H1 (cell line): ENCODE data around the gene SEZ6. TPM values are rescaled to one million over a fixed set of nuclear protein-coding genes. Genes with fewer than 3 reads are reported as not detected.

Experiments used
- CTCF ChIA-PET: fragments of 300-600 bp; sonication (Branson Sonifier 250); formaldehyde crosslinking; loops from one replicate; lab custom pipeline; 2021; ENCODE audit not compliant: partially characterized antibody; lab: Charles Lee
- POLR2A ChIA-PET: fragments of 300-600 bp; sonication (Branson Sonifier 250); formaldehyde crosslinking; loops from one replicate; lab custom pipeline; 2021; ENCODE audit warnings: inconsistent platforms; ENCODE audit not compliant: partially characterized antibody; lab: Charles Lee
- DNase-seq, 2 experiments: peaks; one replicate each; pipeline versions ENCODE4 v3.0.0 to v3.0.0-alpha.2; 2010 to 2022; ENCODE audit warnings: low spot score in 2 of 2, low read depth in 1 of 2, mixed read lengths in 1 of 2
- FAIRE-seq: peaks from 2 replicates; lab custom pipeline; 2011; peaks lifted over from hg19 to GRCh38; lab: Jason Lieb, UNC
- H2AFZ ChIP-seq: 2 replicates; pipeline ENCODE4 v1.8.1; 2012; ENCODE audit warnings: low read length, inconsistent platforms
- H2AK5ac ChIP-seq: 2 replicates; pipeline ENCODE4 v1.6.1; 2013; ENCODE audit warnings: low read depth, low read length
- H2BK120ac ChIP-seq: replicated peaks from 2 replicates; pipeline ENCODE3; 2013; ENCODE audit warnings: low read depth, low read length, inconsistent platforms
- H2BK12ac ChIP-seq: 2 replicates; pipeline ENCODE4 v1.6.1; 2013; ENCODE audit warnings: low read depth, low read length
- H2BK15ac ChIP-seq: 2 replicates; pipeline ENCODE4 v1.6.1; 2013; ENCODE audit warnings: low read length
- H2BK20ac ChIP-seq: 2 replicates; pipeline ENCODE4 v1.6.1; 2013; ENCODE audit warnings: low read length
- H2BK5ac ChIP-seq: 2 replicates; pipeline ENCODE4 v1.6.1; 2013; ENCODE audit warnings: low read depth, low read length
- H3K14ac ChIP-seq: 2 replicates; pipeline ENCODE4 v1.6.1; 2013; ENCODE audit warnings: inconsistent platforms; ENCODE audit not compliant: insufficient read length
- H3K18ac ChIP-seq: 2 replicates; pipeline ENCODE4 v1.6.1; 2013; ENCODE audit warnings: low read length; ENCODE audit errors: extremely low read depth
- H3K23ac ChIP-seq: 2 replicates; pipeline ENCODE4 v1.6.1; 2013; ENCODE audit warnings: inconsistent platforms; ENCODE audit not compliant: insufficient read length
- H3K23me2 ChIP-seq: 2 replicates; pipeline ENCODE4 v1.6.1; 2013; ENCODE audit warnings: low read depth, low read length
- H3K27ac ChIP-seq: 2 replicates; pipeline ENCODE4 v1.6.1; 2011; ENCODE audit warnings: low read depth, low read length, inconsistent platforms
- H3K27me3 ChIP-seq, 4 experiments: replicated peaks in 1 of 4; 1 replicate in 1 of 4; 2 replicates in 3 of 4; pipeline versions ENCODE4 v1.6.1 to v1.8.1; 2011 to 2013; ENCODE audit warnings: low read length in 3 of 4, mild to moderate bottlenecking in 3 of 4, inconsistent platforms in 2 of 4, mixed read lengths in 2 of 4, moderate library complexity in 1 of 4; ENCODE audit not compliant: control insufficient read depth in 3 of 4, insufficient read depth in 3 of 4; ENCODE audit errors: extremely low read depth in 1 of 4
- H3K36me3 ChIP-seq, 4 experiments: 2 replicates each; pipeline versions ENCODE4 v1.6.1 to v1.8.1; 2011 to 2013; ENCODE audit warnings: mild to moderate bottlenecking in 4 of 4, low read length in 3 of 4, moderate library complexity in 2 of 4, control low read depth in 1 of 4, inconsistent platforms in 1 of 4; ENCODE audit not compliant: insufficient read depth in 4 of 4, control insufficient read depth in 2 of 4
- H3K4ac ChIP-seq: replicated peaks from 2 replicates; pipeline ENCODE3; 2013; ENCODE audit warnings: low read length, low read depth, mixed read lengths, inconsistent platforms; ENCODE audit not compliant: insufficient read length
- H3K4me1 ChIP-seq, 4 experiments: replicated peaks in 1 of 4; 1 replicate in 1 of 4; 2 replicates in 3 of 4; pipeline versions ENCODE4 v1.6.1 to v1.8.1; 2011 to 2013; ENCODE audit warnings: low read length in 3 of 4, inconsistent platforms in 2 of 4, mixed read lengths in 1 of 4; ENCODE audit not compliant: insufficient read depth in 4 of 4, control insufficient read depth in 3 of 4
- H3K4me2 ChIP-seq, 2 experiments: 2 replicates each; pipeline versions ENCODE4 v1.6.1 to v1.8.1; 2011 to 2013; ENCODE audit warnings: low read depth in 2 of 2, low read length in 2 of 2, control low read depth in 1 of 2, inconsistent platforms in 1 of 2, mild to moderate bottlenecking in 1 of 2; ENCODE audit not compliant: insufficient read depth in 1 of 2
- H3K4me3 ChIP-seq, 4 experiments: fragments of 200-600, 300-600 bp in 1 of 4; sonication (generic), shearing (Covaris generic), sonication (Bioruptor Twin) in 1 of 4; 2 replicates each; pipeline versions ENCODE4 v1.5.1 to v1.8.1; 2011 to 2016; ENCODE audit warnings: low read length in 4 of 4, low read depth in 3 of 4, control low read depth in 2 of 4, inconsistent platforms in 2 of 4, mild to moderate bottlenecking in 2 of 4, mixed read lengths in 1 of 4, moderate library complexity in 1 of 4; ENCODE audit not compliant: insufficient read depth in 2 of 4; ENCODE audit errors: extremely low read depth in 1 of 4
- H3K56ac ChIP-seq: replicated peaks from 2 replicates; pipeline ENCODE3; 2013; ENCODE audit warnings: low read depth, mild to moderate bottlenecking, mixed read lengths, low read length, inconsistent platforms; ENCODE audit not compliant: insufficient read length
- H3K79me1 ChIP-seq: 2 replicates; pipeline ENCODE4 v1.6.1; 2013; ENCODE audit warnings: low read depth, low read length, control low read depth
- H3K79me2 ChIP-seq, 2 experiments: 2 replicates each; pipeline versions ENCODE4 v1.6.1 to v1.8.1; 2012 to 2013; ENCODE audit warnings: low read length in 2 of 2, mild to moderate bottlenecking in 2 of 2, inconsistent platforms in 1 of 2; ENCODE audit not compliant: insufficient read depth in 2 of 2, control insufficient read depth in 1 of 2
- H3K9ac ChIP-seq, 4 experiments: replicated peaks in 1 of 4; 1 replicate in 1 of 4; 2 replicates in 3 of 4; pipeline versions ENCODE4 v1.6.1 to v1.8.1; 2011 to 2013; ENCODE audit warnings: low read depth in 3 of 4, low read length in 3 of 4, control low read depth in 2 of 4, mild to moderate bottlenecking in 2 of 4, moderate library complexity in 2 of 4, inconsistent platforms in 1 of 4; ENCODE audit errors: extremely low read depth in 1 of 4
- H3K9me3 ChIP-seq, 2 experiments: 2 replicates each; pipeline versions ENCODE4 v1.6.1 to v1.8.1; 2012 to 2013; ENCODE audit warnings: mild to moderate bottlenecking in 2 of 2, moderate library complexity in 2 of 2, control low read depth in 1 of 2, inconsistent platforms in 1 of 2, low read depth in 1 of 2, low read length in 1 of 2, mixed read lengths in 1 of 2; ENCODE audit not compliant: insufficient read depth in 2 of 2
- H4K20me1 ChIP-seq, 2 experiments: replicated peaks in 1 of 2; 2 replicates each; pipeline versions ENCODE3 to v1.8.1; 2011 to 2013; ENCODE audit warnings: inconsistent platforms in 2 of 2, low read length in 2 of 2, mild to moderate bottlenecking in 1 of 2; ENCODE audit not compliant: insufficient read depth in 2 of 2, control insufficient read depth in 1 of 2
- H4K5ac ChIP-seq: 2 replicates; pipeline ENCODE4 v1.6.1; 2013; ENCODE audit warnings: low read length, low read depth, mixed read lengths, inconsistent platforms; ENCODE audit not compliant: insufficient read length
- H4K8ac ChIP-seq: 2 replicates; pipeline ENCODE4 v1.8.0; 2013; ENCODE audit warnings: mild to moderate bottlenecking, moderate library complexity, low read length, inconsistent platforms; ENCODE audit not compliant: insufficient read depth; ENCODE audit errors: extremely low read depth
- H4K91ac ChIP-seq: replicated peaks from 2 replicates; pipeline ENCODE3; 2013; ENCODE audit warnings: low read length, mixed read lengths, inconsistent platforms; ENCODE audit not compliant: insufficient read length
- CBX5 ChIP-seq: fragments of 300-800, 300-1000 bp; sonication (generic); IDR thresholded peaks from 2 replicates; pipeline ENCODE4 v1.7.1; 2016; ENCODE audit warnings: antibody characterized with exemption, low read length, low read depth
- EGR1 ChIP-seq: IDR thresholded peaks from 2 replicates; pipeline ENCODE4 v1.6.1; 2011; ENCODE audit warnings: low read depth, low read length, borderline replicate concordance
- EP300 ChIP-seq, 2 experiments: IDR thresholded peaks; 1 replicate in 1 of 2; 2 replicates in 1 of 2; pipeline ENCODE4 v1.6.1; 2011 to 2012; ENCODE audit warnings: low read depth in 2 of 2, low read length in 2 of 2, mild to moderate bottlenecking in 2 of 2, borderline replicate concordance in 1 of 2, inconsistent platforms in 1 of 2, moderate library complexity in 1 of 2
- HDAC2 ChIP-seq, 2 experiments: fragments of 300-600 bp in 1 of 2; sonication (generic) in 1 of 2; IDR thresholded peaks; 2 replicates each; pipeline ENCODE4 v1.6.1; 2011 to 2012; ENCODE audit warnings: low read depth in 2 of 2, low read length in 2 of 2, mild to moderate bottlenecking in 2 of 2, moderate library complexity in 2 of 2, borderline replicate concordance in 1 of 2, inconsistent platforms in 1 of 2
- JUND ChIP-seq: IDR thresholded peaks from 2 replicates; pipeline ENCODE4 v1.6.1; 2011; ENCODE audit warnings: mild to moderate bottlenecking, improper control_type of control experiment, low read length
- MAFK ChIP-seq: IDR thresholded peaks from 2 replicates; pipeline ENCODE4 v1.6.1; 2012; ENCODE audit warnings: low read depth, mild to moderate bottlenecking, improper control_type of control experiment, low read length
- POLR2A ChIP-seq, 2 experiments: IDR thresholded peaks; 1 replicate in 1 of 2; 2 replicates in 1 of 2; pipeline ENCODE4 v1.6.1; 2011; ENCODE audit warnings: low read depth in 2 of 2, low read length in 2 of 2, mild to moderate bottlenecking in 2 of 2; ENCODE audit errors: control extremely low read depth in 1 of 2
- POLR2AphosphoS5 ChIP-seq: IDR thresholded peaks from 2 replicates; pipeline ENCODE4 v1.6.1; 2011; ENCODE audit warnings: low read depth, low read length
- SIRT6 ChIP-seq: IDR thresholded peaks from one replicate; pipeline ENCODE4 v1.7.1; 2012; ENCODE audit warnings: low read length, inconsistent platforms
- TAF1 ChIP-seq: IDR thresholded peaks from 2 replicates; pipeline ENCODE4 v1.6.1; 2011; ENCODE audit warnings: mild to moderate bottlenecking, low read depth, low read length
- WGBS, 2 experiments: shearing (Covaris generic) in 1 of 2; methylation state at CpG; one replicate each; pipeline versions ENCODE4 v1.1.6 to v1.1.7; 2013 to 2015; ENCODE audit warnings: low lambda C conversion rate in 2 of 2, mixed read lengths in 2 of 2, inconsistent platforms in 1 of 2, low coverage in 1 of 2, missing lambda C conversion rate in 1 of 2; ENCODE audit not compliant: insufficient replicate concordance in 2 of 2, insufficient coverage in 1 of 2, insufficient read length in 1 of 2; ENCODE audit errors: extremely low coverage in 1 of 2, missing lambda C conversion rate in 1 of 2; 5-methylcytosine and 5-hydroxymethylcytosine counted together
- polyA plus RNA-seq, 7 experiments: library from polyadenylated mRNA; depleted of rRNA in 3 of 7; stranded (reverse) in 5 of 7; unstranded in 2 of 7; fragments of >200 nt in 5 of 7; fragments of 200-250 nt in 2 of 7; gene quantifications; 1 replicate in 5 of 7; 2 replicates in 1 of 7; 4 replicates in 1 of 7; pipeline versions ENCODE4 v1.2.1 to v1.2.3, GENCODE V29; 2011 to 2013; ENCODE audit warnings: missing spikeins in 2 of 7, mixed read lengths in 2 of 7
- total RNA-seq: library from RNA; stranded (reverse); fragmentation: NEBNext Ultra II Directional; extraction: Animal tissue kit (Norgen Biotek cat#: 25700); gene quantifications from 2 replicates; pipeline ENCODE4 v1.2.1, GENCODE V29; 2021

SEZ6 gene
- total and polyA plus RNA-seq, 2 of the 8 experiments (the other 6 are each of a cell fraction or from before 2014, with no cell fraction given), result 6.9 to 16.1 TPM

DNA sequence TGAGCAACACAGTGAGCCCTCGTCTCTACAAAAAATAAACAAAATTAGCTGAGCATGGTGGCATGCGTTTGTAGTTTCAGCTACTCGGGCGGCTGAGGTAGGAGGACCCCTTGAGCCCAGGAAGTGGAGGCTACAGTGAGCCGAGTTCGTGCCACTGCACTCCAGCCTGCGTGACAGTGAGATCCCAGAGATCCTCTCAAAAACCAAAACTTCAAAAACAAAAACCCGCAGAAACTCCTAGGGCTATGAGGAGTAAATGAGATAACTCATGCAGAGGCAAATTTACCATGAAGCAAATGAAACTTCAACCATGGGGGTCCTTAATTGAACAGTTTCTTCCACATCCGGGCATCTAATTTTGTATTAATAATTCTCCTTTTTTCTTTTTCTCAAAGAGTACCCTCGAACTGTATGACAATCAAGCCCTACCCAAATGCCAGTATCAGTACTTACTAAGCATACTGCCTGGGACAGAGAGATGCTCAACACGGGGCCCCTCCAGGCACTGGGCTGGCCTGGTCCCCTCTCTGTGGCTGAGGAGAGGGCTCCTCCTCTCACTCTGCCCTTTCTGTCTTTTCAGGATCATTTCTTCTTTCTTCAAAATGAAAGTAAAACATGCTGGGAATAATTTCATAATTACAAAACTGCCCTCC lies 36.3 kb upstream of the SEZ6 start:
- Histone ChIP-seq H3K9ac (no peak overlapping the region), H4K20me1 (no peaks in the 10 kb centered on the region), H3K14ac (no peak overlapping the region), H3K27me3 (no peaks in the 10 kb centered on the region), H2BK120ac (peak overlapping the region; percentile 99), H3K4me2 (peak overlapping the region; percentile 26 to 66), H4K91ac (peak overlapping the region; percentile 87), H3K9me3 (no peaks in the 10 kb centered on the region), H3K79me2 (peaks cover 0 to 6% of the 10 kb centered on the region in 2 experiments; a peak in 1 of 4 replicates), H2BK15ac (no peak overlapping the region), H3K23me2 (peaks cover 4% of the 10 kb centered on the region; the same call in 1 of the 2 replicates), H3K36me3 (peaks cover 0 to 16% (median 1%) of the 10 kb centered on the region in 4 experiments; a peak in 3 of 8 replicates), H2AK5ac (peak overlapping the region; percentile 98), H2AFZ (no peak overlapping the region), H3K4me1 (peaks cover 17 to 31% (median 24%) of the 10 kb centered on the region in 4 experiments), H2BK5ac (peak overlapping the region; percentile 98; the same call in 1 of the 2 replicates), H4K8ac (0 out of 2 replicates have a peak overlapping the region, but pooled peaks have one; percentile 86), H2BK20ac (peak overlapping the region; percentile 100), H3K27ac (peak overlapping the region; percentile 27), H3K4ac (peak overlapping the region; percentile 17), H3K79me1 (0 out of 2 replicates have a peak, but pooled peaks cover 2% of the 10 kb centered on the region), H4K5ac (peak overlapping the region; percentile 40), H3K23ac (no peak overlapping the region), H3K56ac (peak overlapping the region; percentile 66), H3K4me3 (peak overlapping the region in 2 of 4 experiments; percentile 3 to 15; a peak in 2 of 8 replicates), H2BK12ac (peak overlapping the region; percentile 95), H3K18ac (peak overlapping the region; percentile 89)
- ChIA-PET CTCF (interaction anchor here (0.6 to 4.8 kb wide), 13 partner anchors 20 to 77 kb away, joined by 3 to 23 read pairs (median 6); no protein-coding TSS in a partner anchor), POLR2A (interaction anchor here (0.9 to 3.6 kb wide), 16 partner anchors 8 to 136 kb away, joined by 3 to 43 read pairs (median 4); no protein-coding TSS in a partner anchor)
- TF ChIP-seq HDAC2 (IDR thresholded peaks at IDR 0.05; ENCODE audit: borderline replicate concordance in 1 of 2, low read depth in 2 of 2, low read length in 2 of 2) (no peak), MAFK (no peak), POLR2A (IDR thresholded peaks at IDR 0.05; ENCODE audit: control extremely low read depth in 1 of 2, low read depth in 2 of 2, low read length in 2 of 2) (no peak), CBX5 (no peak), EGR1 (no peak), JUND (no peak), EP300 (IDR thresholded peaks at IDR 0.05; ENCODE audit: borderline replicate concordance in 1 of 2, low read depth in 2 of 2, low read length in 2 of 2) (no peak), SIRT6 (no peak), TAF1 (no peak), POLR2AphosphoS5 (no peak)
- no peak for FAIRE-seq
- 63% methylated on average over 11 of the region's 11 CpGs; no CpG with 5 or more reads in 1 of the 2 experiments for WGBS, 2 experiments
- no peak for DNase-seq
